ENCODE data around the gene VPREB1. TPM values are rescaled to one million over a fixed set of nuclear protein-coding genes. Genes with fewer than 3 reads are reported as not detected.
"Not testable (repeated sequence)": the region's sequence is repeated elsewhere in the genome, so short reads cannot be mapped to it uniquely, and the experiment has no call there.

The VPREB1 gene
- total RNA-seq, 1 experiment from 2014 or later: not detected

DNA sequence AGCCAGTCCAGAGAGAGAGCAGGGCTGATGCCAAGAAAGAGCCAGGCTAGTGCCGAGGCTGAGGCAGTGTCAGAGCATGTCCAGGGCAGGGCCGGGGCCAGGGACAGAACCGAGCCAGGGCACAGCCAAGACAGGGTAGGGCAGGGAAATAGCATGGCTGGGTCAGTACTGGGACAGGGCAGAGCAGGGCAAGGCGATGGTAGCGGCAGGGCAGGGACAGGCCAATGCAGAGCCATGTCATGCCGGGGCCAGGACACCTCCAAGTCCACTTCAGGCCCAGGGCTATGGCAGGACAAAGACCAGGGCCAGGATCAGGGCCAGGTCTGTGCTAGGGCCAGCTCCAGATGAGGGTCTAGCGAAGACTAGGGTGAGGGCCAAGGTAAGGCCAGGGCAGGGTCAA, 48.9 kb downstream of the VPREB1 start:
- H3K27ac ChIP-seq (ENCODE audit: low read depth, low read length); H3K4me1 ChIP-seq (ENCODE audit: control insufficient read depth in 1 of 2, insufficient read depth in 2 of 2, low read length in 2 of 2); H2AFZ ChIP-seq (ENCODE audit: low read depth, low read length, poor library complexity, severe bottlenecking); CTCF ChIA-PET; BruUV-seq (replicated peaks); POLR2A ChIA-PET; intact Hi-C loops (cut with micrococcal nuclease); ATAC-seq; RAD21 ChIA-PET (ENCODE audit: low non-redundant PET in 1 of 2, low total read pairs in 2 of 2, uncharacterized antibody in 2 of 2, unreplicated experiment in 2 of 2); H3K27me3 ChIP-seq (ENCODE audit: insufficient read depth, low read length); H3K36me3 ChIP-seq (ENCODE audit: control insufficient read depth in 1 of 2, insufficient read depth in 2 of 2, low read length in 2 of 2); H3K4me2 ChIP-seq (ENCODE audit: low read length); H3K9me3 ChIP-seq (ENCODE audit: control insufficient read depth in 1 of 2, insufficient read depth in 1 of 2, low read depth in 1 of 2, low read length in 2 of 2); H3K9ac ChIP-seq (ENCODE audit: low read length); H3K9me2 ChIP-seq (ENCODE audit: insufficient read depth); H4K20me1 ChIP-seq (ENCODE audit: insufficient read depth); H3K79me2 ChIP-seq (ENCODE audit: insufficient read depth, low read length); H3K4me3 ChIP-seq (replicated peaks in 1 of 2; ENCODE audit: low read depth in 1 of 2, low read length in 2 of 2); DNase-seq (ENCODE audit: low read depth, low spot score): not testable (repeated sequence)

DNA sequence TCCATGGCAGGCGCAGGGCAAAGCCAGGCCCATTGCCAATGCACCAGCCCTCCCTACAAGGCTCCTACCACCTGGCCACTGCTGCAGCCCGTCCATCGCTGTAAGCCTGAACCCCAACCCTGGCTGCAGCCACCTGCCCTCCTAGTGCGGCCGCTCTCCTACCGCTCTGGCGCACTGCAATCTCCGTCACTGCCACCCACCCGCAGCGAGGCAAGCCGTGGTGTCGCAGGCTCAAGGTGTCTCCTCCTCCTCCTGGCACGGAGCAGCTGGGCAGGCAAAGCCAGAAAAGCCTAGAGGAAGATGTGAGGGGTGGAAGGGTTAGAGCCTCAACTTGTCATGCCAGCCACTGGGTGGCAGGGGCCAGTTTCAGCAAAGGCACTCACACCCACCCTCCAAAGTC, 50.1 kb downstream of the VPREB1 start:
- CTCF ChIA-PET; H3K9me3 ChIP-seq (ENCODE audit: control insufficient read depth in 1 of 2, insufficient read depth in 1 of 2, low read depth in 1 of 2, low read length in 2 of 2); H3K27me3 ChIP-seq (ENCODE audit: insufficient read depth, low read length); ATAC-seq; H3K36me3 ChIP-seq (ENCODE audit: control insufficient read depth in 1 of 2, insufficient read depth in 2 of 2, low read length in 2 of 2); H3K4me3 ChIP-seq (replicated peaks in 1 of 2; ENCODE audit: low read depth in 1 of 2, low read length in 2 of 2); POLR2A ChIA-PET; DNase-seq (ENCODE audit: low read depth, low spot score); H2AFZ ChIP-seq (ENCODE audit: low read depth, low read length, poor library complexity, severe bottlenecking); BruUV-seq (replicated peaks); intact Hi-C loops (cut with micrococcal nuclease); H3K27ac ChIP-seq (ENCODE audit: low read depth, low read length); H4K20me1 ChIP-seq (ENCODE audit: insufficient read depth); H3K4me1 ChIP-seq (ENCODE audit: control insufficient read depth in 1 of 2, insufficient read depth in 2 of 2, low read length in 2 of 2); H3K9me2 ChIP-seq (ENCODE audit: insufficient read depth); H3K9ac ChIP-seq (ENCODE audit: low read length); RAD21 ChIA-PET (ENCODE audit: low non-redundant PET in 1 of 2, low total read pairs in 2 of 2, uncharacterized antibody in 2 of 2, unreplicated experiment in 2 of 2); H3K4me2 ChIP-seq (ENCODE audit: low read length): not testable (repeated sequence)
- H3K79me2 ChIP-seq (ENCODE audit: insufficient read depth, low read length): peaks cover 11% of the 10 kb centered on the region; the same call in 1 of the 2 replicates
